ENCODE data around the gene SPP1.
A peak's percentile ranks its signal among the peaks of the same experiment; 100 is the strongest.
"Not testable (repeated sequence)": the region's sequence is repeated elsewhere in the genome, so short reads cannot be mapped to it uniquely, and the experiment has no call there.

SPP1 gene

GRCh38 chr4:87999191-87999691, 23.7 kb downstream of the SPP1 start:
- not testable (repeated sequence) for DNase-seq

GRCh38 chr4:88001871-88002270, 26.4 kb downstream of the SPP1 start:
- no peak for DNase-seq

- no peak for DNase-seq
Measured at GRCh38 chr4:88002786-88003185, 27.3 kb downstream of the SPP1 start.

GRCh38 chr4:88003261-88003660, 27.7 kb downstream of the SPP1 start:
- no peak for DNase-seq

GRCh38 chr4:88005076-88005475, 29.6 kb downstream of the SPP1 start:
- no peak for DNase-seq

- no peak for DNase-seq
Measured at GRCh38 chr4:88005946-88006345, 30.4 kb downstream of the SPP1 start.

- no peak for DNase-seq
Measured at GRCh38 chr4:88006956-88007303, 31.4 kb downstream of the SPP1 start.

GRCh38 chr4:88007304-88008121, 32.0 kb downstream of the SPP1 start, which contains the start of gene PKD2:
Gene PKD2, plus strand, starts transcription at chr4:88007635. Its CDS starts 99 bp downstream, at chr4:88007734.
- peak; percentile 88 for DNase-seq

- peak; percentile 48 for DNase-seq
Measured at GRCh38 chr4:88008122-88008742, 32.7 kb downstream of the SPP1 start.

GRCh38 chr4:88008743-88009171, 33.2 kb downstream of the SPP1 start:
- DNase-seq = no peak

- no peak for DNase-seq
Measured at GRCh38 chr4:88009871-88010270, 34.4 kb downstream of the SPP1 start.

- DNase-seq = no peak
Measured at GRCh38 chr4:88010966-88011365, 35.5 kb downstream of the SPP1 start.

- DNase-seq = no peak
Measured at GRCh38 chr4:88012647-88013046, 37.1 kb downstream of the SPP1 start.

GRCh38 chr4:88014386-88014905, 38.9 kb downstream of the SPP1 start:
- DNase-seq = no peak

- no peak for DNase-seq
Measured at GRCh38 chr4:88015659-88016295, 40.3 kb downstream of the SPP1 start.

GRCh38 chr4:88017516-88018297, 42.2 kb downstream of the SPP1 start:
- DNase-seq = no peak

- no peak for DNase-seq
Measured at GRCh38 chr4:88018466-88018865, 43.0 kb downstream of the SPP1 start.

GRCh38 chr4:88021824-88022223, 46.3 kb downstream of the SPP1 start:
- DNase-seq = no peak

- DNase-seq = no peak
Measured at GRCh38 chr4:88022289-88022688, 46.8 kb downstream of the SPP1 start.

GRCh38 chr4:88025868-88026661, 50.6 kb downstream of the SPP1 start:
- not testable (repeated sequence) for DNase-seq

All from stimulated activated CD8-positive, alpha-beta memory T cell treated with anti-CD3 and anti-CD28 coated beads, Interleukin-4, amount 100 ng/mL, for 48 hours (primary cell).